CD4-positive, alpha-beta T cell treated with Interleukin-10 for 1 hour (primary cell): Measurements from ENCODE around the gene DNAJB6.

ENCODE experiments used
- DNase-seq: peaks from one replicate; pipeline ENCODE4 v3.0.0-alpha.2; 2020

The DNAJB6 gene

GRCh38 chr7:157397731-157398691, 61.2 kb downstream of the DNAJB6 start:
- no peak for DNase-seq

DNA sequence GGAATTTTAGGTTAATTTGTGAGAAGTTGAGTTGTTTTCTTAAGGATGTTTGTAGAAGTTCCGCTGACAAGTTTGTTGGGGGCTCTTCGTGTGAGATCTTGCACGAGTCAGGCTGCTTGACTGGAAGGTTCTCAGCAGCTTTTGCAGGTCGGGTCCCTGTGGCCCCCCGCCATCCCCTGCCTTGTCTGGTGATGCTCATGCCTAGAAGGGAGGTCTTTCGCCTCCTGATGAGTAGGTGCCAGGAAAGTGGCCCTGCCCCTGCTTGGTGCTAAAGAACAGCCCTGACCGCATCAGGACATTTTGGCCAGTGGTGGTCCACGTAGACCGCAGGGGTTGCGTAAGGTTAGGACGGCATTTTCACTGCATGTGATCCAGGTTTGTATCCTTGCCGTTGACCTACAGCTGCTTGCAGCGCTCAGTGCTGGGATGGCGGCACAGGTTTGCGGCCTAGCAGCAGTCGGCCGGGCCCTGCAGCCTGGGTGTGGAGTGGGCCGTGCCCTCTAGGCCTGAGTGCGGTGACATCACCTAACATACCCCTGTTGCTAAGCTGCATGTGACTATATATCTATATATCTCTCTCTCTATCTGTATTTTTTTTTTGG, 62.4 kb downstream of the DNAJB6 start:
- DNase-seq: no peak

DNA sequence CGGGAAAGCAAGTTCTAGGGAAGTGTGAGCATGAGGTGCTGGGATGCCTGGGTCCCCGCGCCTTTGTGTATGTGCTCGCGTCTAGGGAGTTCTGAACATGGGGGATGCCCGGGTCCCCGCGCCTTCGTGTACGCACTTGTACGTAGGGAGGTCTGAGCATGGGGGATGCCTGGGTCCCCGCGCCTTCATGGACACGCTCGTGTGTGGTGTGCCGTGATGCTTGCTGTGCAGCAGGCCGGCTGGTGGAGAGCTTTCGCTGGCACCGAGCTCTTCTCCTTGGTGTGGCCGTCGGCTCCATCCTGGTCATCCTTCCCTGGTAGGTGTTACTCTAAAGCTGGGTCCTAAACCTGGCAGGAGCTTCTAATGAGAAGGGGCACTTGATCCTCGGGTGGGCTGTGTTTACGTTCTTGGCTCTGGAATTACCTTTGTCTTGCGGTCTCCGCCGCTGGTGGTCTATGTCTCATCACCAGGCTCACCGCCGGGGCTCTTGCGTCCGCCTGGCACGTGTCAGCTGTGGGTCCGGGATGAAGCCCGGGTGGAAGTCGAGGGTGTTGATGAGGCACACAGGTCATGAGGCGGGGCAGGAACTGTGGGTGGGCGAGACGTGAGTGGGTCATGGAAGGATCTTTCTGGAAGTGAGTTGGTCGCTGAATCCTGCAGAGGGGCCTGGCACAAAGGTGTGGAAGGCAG, 63.5 kb downstream of the DNAJB6 start:
- DNase-seq: no peak

- DNase-seq: no peak
Measured at GRCh38 chr7:157401567-157402387, 65.0 kb downstream of the DNAJB6 start.

DNA sequence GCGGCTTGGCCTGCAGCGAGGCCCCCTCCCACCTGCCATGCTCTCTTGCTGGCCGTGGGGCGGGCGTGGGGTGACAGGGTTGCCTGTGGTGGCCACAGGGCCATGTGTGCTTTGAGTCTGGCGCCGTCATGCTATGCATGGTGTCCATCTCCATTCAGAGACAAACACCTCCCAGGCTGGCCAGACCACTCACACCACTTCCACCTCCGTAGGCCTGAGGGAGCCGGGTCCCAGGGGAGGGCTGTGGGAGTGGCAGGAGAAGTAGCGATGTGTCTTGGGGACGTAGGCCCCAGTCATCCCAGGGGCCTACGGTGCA, 65.5 kb downstream of the DNAJB6 start:
- DNase-seq: no peak

- no peak for DNase-seq
Measured at GRCh38 chr7:157402911-157403534, 66.2 kb downstream of the DNAJB6 start.

GRCh38 chr7:157403646-157404401, 67.0 kb downstream of the DNAJB6 start:
- DNase-seq: no peak

GRCh38 chr7:157404845-157405481, 68.2 kb downstream of the DNAJB6 start:
- DNase-seq: no peak

DNA sequence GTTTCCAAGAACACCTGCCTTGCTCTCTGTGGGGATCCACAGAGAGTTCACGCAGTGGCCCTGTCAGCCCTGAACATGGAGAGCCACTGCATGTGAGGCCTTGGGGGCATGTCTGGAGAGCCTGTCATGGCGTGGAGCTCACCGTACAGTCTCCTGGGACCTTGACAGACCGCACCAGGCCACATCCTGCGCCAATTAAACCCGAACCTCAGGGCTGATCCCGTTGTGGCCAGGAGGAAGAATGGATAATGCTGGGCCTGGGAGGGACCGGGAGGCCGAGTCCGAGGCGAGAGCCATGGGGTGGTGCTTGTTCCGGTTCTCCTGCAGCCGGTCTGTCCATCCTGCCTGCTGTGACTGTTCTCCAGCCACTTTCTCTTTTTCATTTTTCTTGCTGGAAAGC, 68.7 kb downstream of the DNAJB6 start:
- DNase-seq: no peak

DNA sequence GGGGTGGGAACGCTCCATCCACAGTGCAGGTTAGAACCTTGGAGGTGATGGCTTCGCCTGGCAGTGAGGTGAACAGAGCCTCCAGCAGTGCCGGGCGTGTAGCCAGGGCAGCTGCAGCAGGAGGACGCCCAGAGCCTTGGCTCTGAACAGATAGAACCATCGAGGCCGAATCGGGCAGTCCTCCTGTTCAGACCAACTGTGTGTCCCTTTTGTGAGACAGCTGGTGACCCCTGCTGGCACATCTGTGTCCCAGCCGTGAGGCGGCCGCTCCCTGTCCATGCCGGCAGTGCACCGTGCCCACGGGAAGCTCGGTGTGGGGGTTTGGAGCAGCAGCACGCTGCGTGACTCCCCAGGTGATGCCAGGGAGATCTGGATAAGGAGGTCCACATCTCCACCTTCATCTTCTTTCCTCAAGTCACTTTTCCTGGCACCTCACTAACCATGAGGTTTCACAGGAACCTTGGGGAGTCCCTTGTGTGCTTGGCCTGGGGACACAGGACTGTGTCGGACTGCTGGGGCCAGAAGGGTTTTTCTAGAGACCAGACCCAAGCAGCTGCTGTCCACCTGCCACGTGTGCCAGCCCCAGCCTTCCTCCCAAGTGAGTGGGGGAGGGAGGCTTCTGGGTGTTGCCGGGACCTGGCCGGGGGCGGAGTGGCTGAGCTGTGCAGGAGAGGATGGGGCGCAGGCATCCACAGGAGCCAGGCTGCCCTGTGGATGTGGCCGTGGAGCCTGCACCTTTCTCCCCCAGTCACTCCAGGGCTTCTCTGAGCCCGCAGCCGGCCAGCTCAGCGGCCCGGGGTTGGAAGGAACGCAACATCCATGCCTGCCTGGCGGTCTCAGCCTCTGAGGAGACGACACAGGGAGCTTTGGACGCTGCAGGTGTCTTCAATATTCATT, 69.4 kb downstream of the DNAJB6 start:
- no peak for DNase-seq

DNA sequence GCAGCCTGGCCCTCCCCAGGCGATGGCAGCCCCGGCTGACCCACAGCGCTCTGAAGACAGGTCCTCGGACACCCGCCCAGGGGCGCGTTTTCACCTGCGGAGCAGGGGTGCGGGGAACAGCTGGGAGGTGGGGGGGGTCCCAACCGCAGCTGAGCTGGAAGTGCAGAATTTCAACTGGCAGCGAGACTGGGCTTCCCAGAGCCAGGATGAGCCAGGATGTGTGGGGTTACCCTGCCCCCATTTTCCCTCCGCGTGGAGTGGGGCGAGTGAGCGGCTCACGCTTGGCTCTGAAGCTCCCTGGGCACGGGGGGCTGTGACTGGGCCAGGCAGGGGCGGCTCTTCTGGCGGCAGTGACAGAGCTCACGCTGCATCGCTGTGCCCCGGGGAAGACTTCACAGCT, 70.2 kb downstream of the DNAJB6 start:
- DNase-seq: no peak

GRCh38 chr7:157407512-157408257, 70.9 kb downstream of the DNAJB6 start:
- no peak for DNase-seq

DNA sequence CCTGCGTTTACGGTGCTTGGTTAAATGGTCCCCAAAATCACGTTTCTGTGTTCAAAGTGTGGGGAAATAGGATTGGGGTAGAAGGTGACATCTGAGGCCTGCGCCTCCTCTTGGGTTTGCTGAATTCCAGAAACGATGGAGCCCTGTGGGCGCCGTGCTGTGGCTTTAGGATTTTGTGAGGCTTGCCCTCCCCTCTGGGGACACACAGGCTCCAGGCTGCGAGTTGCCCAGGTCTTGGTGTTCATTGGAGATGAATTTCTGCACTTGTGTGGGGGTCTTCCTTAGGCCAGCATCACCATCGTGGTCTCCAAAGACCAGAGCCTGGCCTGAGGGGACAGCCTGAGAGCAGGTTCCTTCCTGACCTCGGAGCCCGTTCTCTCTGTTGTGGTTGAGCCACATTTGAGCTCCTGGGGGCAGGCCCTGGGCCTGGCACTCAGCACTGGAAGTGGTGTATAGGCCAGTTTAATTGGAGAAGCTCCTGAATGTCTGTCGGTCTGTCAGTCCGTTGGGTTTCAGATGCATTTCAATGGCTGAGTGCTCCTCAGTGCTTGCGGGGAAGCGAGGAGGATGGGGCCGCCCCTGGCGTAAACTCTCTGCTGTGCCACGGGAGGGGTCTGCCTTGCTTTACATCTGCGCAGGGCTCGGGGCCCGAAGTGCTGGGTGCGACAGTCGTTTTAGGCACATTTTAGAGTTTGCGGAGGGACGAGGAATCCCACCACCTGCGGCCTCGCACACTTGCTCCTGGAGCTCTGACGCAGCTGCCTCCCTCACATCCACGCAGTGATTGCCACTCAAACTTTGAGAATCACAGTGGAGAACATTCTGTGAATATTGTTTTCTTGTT, 71.7 kb downstream of the DNAJB6 start:
- DNase-seq: no peak

- DNase-seq: no peak
Measured at GRCh38 chr7:157409149-157409752, 72.4 kb downstream of the DNAJB6 start.

DNA sequence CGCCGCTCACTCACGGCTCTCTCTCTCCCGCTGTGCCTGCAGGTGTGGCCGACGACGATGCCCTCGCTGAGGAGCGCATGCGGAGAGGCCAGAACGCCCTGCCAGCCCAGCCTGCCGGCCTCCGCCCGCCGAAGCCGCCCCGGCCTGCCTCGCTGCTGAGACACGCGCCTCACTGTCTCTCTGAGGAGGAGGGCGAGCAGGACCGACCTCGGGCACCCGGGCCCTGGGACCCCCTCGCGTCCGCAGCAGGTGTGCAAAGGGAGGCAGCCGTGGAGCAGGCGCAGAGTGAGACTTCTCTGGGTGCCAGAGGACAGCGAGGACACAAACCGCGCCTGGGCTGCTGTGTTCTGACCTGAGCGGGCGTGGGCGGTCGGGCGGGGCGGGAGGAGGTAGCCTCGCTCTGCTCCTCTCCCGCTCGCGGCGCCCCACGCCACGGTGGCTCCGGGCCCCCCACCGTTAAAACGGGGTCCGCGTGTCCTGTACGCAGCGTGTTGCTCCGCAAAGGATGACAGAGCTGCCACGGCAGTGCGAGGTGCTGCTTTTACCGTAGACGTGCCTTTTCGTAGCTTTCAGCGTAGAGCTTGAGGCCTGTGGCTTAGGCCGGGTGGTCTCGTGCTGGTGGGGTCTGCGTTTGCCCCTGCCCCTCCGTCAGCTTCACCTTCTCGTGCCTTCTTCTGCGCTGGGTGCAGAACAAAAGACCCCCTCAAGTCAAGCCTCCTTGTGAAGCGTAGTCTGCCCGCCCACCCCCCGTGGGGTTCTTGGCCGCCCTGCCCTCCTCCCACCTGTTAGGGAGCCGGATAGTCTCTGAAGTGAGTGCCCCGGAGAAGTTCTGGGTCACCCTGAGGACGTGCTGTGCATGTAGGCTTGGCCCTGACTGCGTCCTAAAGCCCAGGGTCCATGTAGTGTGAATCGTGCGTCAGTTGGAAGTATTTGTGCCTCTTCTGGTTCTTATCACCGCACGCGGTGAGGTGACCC, 73.2 kb downstream of the DNAJB6 start:
- DNase-seq: no peak

DNA sequence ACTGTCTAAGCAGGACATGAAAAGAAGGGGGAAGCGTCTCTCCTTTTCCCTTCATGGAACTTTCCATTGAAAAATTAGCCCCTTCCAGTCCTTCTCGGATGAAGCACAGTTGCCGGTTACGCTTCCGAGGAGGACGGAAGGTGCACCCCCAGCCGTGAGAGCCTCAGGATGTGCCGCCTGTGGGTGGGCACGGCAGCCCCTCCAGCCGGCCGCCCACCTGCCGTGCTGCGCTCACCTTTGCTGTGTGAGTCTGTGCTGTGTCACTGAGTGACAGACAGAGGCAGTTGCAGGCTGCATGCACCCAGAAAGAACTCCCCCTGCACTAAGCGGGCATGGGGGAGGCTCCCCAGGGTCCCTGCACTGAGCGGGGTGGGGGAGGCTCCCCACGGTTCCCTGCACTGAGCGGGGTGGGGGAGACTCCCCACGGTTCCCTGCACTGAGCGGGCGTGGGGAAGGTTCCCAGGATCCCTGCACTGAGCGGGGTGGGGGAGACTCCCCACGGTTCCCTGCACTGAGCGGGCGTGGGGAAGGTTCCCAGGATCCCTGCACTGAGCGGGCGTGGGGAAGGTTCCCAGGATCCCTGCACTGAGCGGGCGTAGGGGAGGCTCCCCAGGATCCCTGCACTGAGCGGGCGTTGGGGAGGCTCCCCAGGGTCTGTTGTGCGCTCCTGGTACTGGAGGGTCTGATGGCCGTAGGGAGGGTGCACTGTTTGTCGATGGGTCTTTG, 74.2 kb downstream of the DNAJB6 start:
- no peak for DNase-seq
